H1 (cell line): ENCODE results near the gene HDHD5.

ENCODE experiments used
- EZH2 ChIP-seq: fragments of 200-600 bp; sonication (generic); IDR thresholded peaks from 2 replicates; pipeline ENCODE4 v1.7.1; 2012; ENCODE audit warnings: low read depth, mild to moderate bottlenecking, moderate library complexity, low read length, inconsistent platforms; ENCODE audit not compliant: severe bottlenecking
- GTF2F1 ChIP-seq: IDR thresholded peaks from 2 replicates; pipeline ENCODE4 v1.6.1; 2012; ENCODE audit warnings: low read depth, low read length, improper control_type of control experiment, borderline replicate concordance
- MAX ChIP-seq: IDR thresholded peaks from 2 replicates; pipeline ENCODE4 v1.6.1; 2012; ENCODE audit warnings: inconsistent platforms
- POLR2A ChIP-seq, 2 experiments: IDR thresholded peaks; 1 replicate in 1 of 2; 2 replicates in 1 of 2; pipeline ENCODE4 v1.6.1; 2011; ENCODE audit warnings: low read depth in 2 of 2, low read length in 2 of 2, mild to moderate bottlenecking in 2 of 2; ENCODE audit errors: control extremely low read depth in 1 of 2
- POLR2AphosphoS5 ChIP-seq: IDR thresholded peaks from 2 replicates; pipeline ENCODE4 v1.6.1; 2011; ENCODE audit warnings: low read depth, low read length
- SP1 ChIP-seq: IDR thresholded peaks from 2 replicates; pipeline ENCODE4 v1.6.1; 2011; ENCODE audit warnings: low read depth, low read length
- SUZ12 ChIP-seq: fragments of 200-600 bp; sonication (generic); IDR thresholded peaks from 2 replicates; pipeline ENCODE4 v1.6.1; 2012; ENCODE audit warnings: mild to moderate bottlenecking, inconsistent platforms, low read length, moderate library complexity, mixed read lengths
- TAF7 ChIP-seq: optimal IDR thresholded peaks from 2 replicates; pipeline ENCODE3; 2011; ENCODE audit warnings: low read depth, mild to moderate bottlenecking, inconsistent platforms, low read length, moderate library complexity, borderline replicate concordance
- TCF12 ChIP-seq: IDR thresholded peaks from 2 replicates; pipeline ENCODE4 v1.6.1; 2011; ENCODE audit warnings: low read depth, mild to moderate bottlenecking, low read length
- TEAD4 ChIP-seq: IDR thresholded peaks from 2 replicates; pipeline ENCODE4 v1.6.1; 2012; ENCODE audit warnings: low read depth, low read length, inconsistent platforms, mixed read lengths
- ZNF274 ChIP-seq: IDR thresholded peaks from 2 replicates; pipeline ENCODE4 v1.7.0; 2012; ENCODE audit warnings: low read length, borderline replicate concordance; ENCODE audit errors: extremely low read depth
- TF ChIP-seq, protein P1 (sequence below), 3 experiments: IDR thresholded peaks; 1 replicate in 2 of 3; 2 replicates in 1 of 3; pipeline versions ENCODE4 v1.5.1 to v1.6.1; 2011; ENCODE audit warnings: low read length in 3 of 3, mild to moderate bottlenecking in 3 of 3, inconsistent platforms in 2 of 3, low read depth in 1 of 3, moderate library complexity in 1 of 3; ENCODE audit not compliant: insufficient read depth in 1 of 3; ENCODE audit errors: control extremely low read depth in 1 of 3

- TF ChIP-seq POLR2A (IDR thresholded peaks at IDR 0.05; ENCODE audit: control extremely low read depth in 1 of 2, low read depth in 2 of 2, low read length in 2 of 2) (no peak), MAX (no peak), SP1 (no peak), ZNF274 (no peak), GTF2F1 (no peak), SUZ12 (no peak), TCF12 (no peak), EZH2 (no peak), TEAD4 (no peak), TAF7 (no peak), POLR2AphosphoS5 (no peak)
- TF ChIP-seq, protein P1, sequence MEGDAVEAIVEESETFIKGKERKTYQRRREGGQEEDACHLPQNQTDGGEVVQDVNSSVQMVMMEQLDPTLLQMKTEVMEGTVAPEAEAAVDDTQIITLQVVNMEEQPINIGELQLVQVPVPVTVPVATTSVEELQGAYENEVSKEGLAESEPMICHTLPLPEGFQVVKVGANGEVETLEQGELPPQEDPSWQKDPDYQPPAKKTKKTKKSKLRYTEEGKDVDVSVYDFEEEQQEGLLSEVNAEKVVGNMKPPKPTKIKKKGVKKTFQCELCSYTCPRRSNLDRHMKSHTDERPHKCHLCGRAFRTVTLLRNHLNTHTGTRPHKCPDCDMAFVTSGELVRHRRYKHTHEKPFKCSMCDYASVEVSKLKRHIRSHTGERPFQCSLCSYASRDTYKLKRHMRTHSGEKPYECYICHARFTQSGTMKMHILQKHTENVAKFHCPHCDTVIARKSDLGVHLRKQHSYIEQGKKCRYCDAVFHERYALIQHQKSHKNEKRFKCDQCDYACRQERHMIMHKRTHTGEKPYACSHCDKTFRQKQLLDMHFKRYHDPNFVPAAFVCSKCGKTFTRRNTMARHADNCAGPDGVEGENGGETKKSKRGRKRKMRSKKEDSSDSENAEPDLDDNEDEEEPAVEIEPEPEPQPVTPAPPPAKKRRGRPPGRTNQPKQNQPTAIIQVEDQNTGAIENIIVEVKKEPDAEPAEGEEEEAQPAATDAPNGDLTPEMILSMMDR (IDR thresholded peaks at IDR 0.05; ENCODE audit: control extremely low read depth in 1 of 3, insufficient read depth in 1 of 3, low read depth in 1 of 3, low read length in 3 of 3): no peak
Measured at GRCh38 chr22:17115945-17116565, 43.0 kb downstream of the HDHD5 start.
